Amygdala (tissue), 56 donors: ENCODE measurements around the gene RNF213.

Experiments
- DNase-seq, 56 donors: peaks; one replicate each; lab custom pipeline; 2025; lab: John Stamatoyannopoulos, UW

RNF213 gene

GRCh38 chr17:80345321-80345720 lies 84.7 kb downstream of the RNF213 start:
- no peak for DNase-seq

DNA sequence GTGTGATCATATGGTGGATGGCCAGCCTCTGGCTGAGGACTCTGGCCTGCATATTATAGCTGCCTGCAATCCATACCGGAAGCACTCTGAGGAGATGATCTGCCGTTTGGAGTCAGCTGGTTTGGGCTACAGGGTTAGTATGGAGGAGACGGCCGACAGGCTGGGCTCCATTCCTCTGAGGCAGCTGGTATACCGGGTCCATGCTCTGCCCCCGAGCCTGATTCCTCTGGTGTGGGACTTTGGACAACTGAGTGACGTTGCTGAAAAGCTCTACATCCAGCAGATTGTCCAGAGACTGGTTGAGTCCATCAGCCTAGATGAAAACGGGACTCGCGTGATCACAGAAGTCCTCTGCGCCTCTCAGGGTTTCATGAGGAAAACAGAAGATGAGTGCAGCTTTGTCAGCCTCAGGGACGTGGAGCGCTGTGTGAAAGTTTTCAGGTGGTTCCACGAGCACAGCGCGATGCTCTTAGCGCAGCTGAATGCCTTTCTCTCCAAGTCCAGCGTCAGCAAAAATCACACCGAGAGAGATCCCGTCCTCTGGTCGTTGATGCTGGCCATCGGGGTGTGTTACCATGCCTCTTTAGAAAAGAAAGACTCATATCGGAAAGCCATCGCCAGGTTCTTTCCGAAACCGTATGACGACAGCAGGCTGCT lies 85.3 kb downstream of the RNF213 start:
- DNase-seq, result no peak

- no peak for DNase-seq
These were observed 86.0 kb downstream of the RNF213 start for GRCh38 chr17:80346498-80347275.

GRCh38 chr17:80347536-80347935 lies 86.9 kb downstream of the RNF213 start:
- no peak for DNase-seq

DNA sequence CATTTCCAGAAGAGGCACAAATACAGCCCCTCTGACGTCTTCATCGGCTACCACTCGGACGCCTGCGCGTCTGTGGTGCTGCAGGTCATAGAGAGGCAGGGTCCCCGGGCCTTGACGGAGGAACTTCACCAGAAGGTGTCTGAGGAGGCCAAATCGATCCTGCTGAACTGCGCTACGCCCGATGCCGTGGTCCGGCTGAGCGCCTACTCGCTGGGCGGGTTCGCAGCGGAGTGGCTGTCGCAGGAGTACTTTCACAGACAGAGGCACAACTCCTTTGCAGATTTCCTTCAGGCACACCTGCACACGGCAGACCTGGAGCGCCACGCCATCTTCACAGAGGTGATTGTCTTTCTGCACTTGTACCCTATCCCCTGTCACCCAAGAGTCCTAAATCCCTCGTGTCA lies 87.3 kb downstream of the RNF213 start:
- no peak for DNase-seq

DNA sequence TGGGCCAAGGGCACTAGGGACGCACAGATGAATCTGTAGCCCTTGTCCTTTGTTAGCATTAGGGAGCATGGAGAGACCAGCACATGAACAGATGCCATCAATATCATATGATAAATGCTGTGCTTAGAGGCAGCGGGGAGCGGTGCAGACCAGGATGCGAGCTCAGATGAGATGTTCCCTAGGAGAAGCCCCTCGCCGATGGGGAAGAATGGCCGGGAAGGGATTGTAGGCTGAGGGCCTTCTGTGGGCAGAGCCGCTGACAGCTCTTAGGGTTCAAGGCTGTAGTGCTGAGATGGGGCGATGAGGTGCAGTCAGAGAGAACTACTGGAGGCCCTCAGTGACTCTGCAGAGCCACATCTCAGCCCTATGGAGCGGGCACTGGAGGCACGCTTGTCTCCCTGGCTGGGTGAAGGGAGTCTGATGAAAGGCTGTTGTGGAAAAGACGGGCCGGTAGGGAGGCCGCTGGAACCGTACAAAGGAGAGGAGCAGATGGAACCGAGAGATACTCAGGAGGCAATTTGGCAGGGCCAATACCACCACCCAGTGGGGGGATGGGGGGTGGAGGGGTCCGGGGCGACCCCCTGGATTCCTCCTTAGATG lies 88.0 kb downstream of the RNF213 start:
- no peak for DNase-seq

GRCh38 chr17:80349151-80349651 lies 88.5 kb downstream of the RNF213 start:
- no peak for DNase-seq

DNA sequence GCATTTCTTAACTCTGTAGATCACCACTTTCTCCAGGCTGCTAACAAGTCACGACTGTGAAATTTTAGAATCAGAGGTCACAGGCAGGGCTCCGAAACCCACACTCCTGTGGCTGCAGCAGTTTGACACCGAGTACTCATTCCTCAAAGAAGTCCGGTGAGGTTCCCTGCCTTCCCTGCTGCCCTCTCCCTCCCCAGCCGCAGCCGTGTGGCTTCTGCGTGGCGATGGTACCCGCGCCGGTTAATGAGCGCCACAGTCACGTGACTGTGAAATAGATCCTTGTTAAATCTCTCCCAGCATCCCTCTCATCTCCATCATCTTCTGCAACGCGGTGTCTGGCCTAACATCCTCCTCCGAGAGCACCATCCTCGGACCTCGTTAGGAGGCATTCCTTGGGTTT lies 89.1 kb downstream of the RNF213 start:
- no peak for DNase-seq

GRCh38 chr17:80352216-80352895 lies 91.7 kb downstream of the RNF213 start:
- no peak for DNase-seq

DNA sequence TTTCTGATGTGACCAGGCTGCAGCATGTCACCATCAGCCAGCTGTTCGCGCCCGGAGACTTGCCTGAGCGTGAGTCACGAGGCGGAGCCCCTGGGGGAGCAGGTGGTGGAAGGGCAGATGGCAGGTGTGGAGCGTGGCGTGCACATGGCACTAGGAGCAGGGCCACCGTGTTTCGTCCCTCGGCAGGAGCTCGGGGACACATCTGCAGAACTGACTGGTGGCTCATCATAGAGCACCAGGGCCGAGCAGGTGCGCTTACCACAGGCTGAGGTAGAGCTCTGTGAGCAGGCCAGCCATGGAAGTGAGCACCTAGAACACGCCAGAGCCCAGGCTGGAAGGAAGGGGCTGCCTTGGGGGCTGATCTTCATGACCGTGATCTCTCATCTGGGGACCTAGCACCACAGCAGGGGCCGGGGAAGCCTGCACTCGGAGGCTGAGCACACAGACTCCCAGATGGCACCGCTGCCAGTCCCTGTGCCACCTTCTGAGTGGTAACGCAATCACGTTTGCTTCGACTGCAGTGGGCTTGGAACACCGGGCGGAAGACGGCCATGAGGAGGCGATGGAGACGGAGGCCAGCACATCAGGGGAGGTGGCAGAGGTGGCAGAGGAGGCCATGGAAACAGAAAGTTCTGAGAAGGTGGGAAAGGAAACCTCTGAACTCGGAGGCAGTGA lies 92.5 kb downstream of the RNF213 start:
- DNase-seq, result no peak

DNA sequence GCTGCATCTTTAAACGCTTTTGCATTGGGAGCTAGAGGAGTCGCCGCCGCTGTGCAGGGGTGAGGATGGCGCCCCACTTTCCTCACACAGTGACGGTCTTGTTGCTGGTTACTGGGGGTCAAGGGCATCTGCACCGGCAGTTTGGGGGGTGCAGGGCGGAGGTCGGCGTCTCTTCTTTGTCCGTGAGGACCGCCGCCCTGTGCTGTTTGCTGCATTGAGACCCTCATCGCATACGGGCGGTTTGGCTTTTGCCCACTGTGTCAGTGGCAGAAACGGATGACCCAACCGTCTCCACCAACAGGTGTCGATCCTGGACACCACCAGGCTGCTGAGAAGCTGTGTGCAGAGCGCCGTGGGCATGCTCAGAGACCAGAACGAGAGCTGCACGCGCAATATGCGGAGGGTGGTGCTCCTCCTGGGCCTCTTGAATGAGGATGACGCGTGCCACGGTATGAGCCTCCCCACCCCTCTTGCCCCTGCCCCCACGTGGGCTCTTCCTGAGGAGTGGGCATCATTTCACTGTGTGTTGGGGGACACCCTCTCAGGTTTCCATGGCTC lies 93.1 kb downstream of the RNF213 start:
- DNase-seq, result no peak

- DNase-seq, result no peak
These were observed 93.7 kb downstream of the RNF213 start for GRCh38 chr17:80354336-80354735.

DNA sequence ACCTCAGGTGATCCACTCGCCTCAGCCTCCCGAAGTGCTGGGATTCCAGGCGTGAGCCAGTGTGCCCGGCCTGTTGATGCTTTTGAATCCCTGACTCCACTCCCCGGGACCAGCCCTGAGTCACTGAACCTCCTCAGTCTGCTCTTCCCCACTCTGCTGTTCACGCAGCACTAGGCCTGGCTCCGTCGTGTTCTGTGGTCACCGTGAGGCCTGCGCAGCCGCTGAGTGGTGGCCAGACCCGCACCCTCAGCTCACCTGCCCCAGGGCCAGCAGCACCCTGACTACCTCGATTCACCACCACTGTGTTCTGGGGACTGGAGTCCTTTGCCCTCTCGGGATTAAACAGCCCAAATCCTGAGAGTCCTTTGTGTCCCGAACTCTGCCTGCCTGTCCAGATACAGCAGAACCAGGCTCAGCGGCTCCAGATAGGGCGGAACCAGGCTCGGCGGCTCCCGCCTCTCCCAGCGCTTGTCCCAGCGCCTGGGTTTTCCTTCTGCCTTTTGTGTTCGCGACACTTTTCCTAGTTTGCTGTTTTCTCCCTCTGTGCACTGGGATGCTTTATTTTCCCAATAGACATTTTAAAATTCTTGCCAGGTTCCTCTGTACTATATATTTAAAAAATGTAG lies 95.7 kb downstream of the RNF213 start:
- no peak for DNase-seq

- DNase-seq, result no peak
These were observed 97.5 kb downstream of the RNF213 start for GRCh38 chr17:80358131-80358530.

- no peak for DNase-seq
These were observed 98.2 kb downstream of the RNF213 start for GRCh38 chr17:80358861-80359260.

- no peak for DNase-seq
These were observed 98.9 kb downstream of the RNF213 start for GRCh38 chr17:80359422-80360110.

DNA sequence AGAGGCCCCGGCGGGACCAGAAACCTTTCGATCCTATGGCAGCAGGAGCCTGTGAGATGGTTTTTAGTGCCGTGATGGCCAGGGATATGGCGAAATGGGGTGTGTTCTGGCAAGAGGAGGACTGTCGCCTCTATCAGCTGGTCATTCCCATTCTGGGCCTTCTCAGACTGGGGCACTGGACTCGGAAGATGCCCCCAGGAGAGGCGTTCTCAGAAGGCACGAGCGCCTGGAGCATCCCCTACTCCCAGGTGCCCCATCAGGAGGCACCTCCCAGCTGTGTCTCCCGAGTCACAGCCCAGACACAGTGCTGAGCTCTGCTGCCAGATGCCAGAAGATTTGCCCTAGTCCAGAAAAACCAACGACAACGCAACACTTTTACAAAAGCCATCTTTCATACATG lies 99.7 kb downstream of the RNF213 start:
- no peak for DNase-seq

DNA sequence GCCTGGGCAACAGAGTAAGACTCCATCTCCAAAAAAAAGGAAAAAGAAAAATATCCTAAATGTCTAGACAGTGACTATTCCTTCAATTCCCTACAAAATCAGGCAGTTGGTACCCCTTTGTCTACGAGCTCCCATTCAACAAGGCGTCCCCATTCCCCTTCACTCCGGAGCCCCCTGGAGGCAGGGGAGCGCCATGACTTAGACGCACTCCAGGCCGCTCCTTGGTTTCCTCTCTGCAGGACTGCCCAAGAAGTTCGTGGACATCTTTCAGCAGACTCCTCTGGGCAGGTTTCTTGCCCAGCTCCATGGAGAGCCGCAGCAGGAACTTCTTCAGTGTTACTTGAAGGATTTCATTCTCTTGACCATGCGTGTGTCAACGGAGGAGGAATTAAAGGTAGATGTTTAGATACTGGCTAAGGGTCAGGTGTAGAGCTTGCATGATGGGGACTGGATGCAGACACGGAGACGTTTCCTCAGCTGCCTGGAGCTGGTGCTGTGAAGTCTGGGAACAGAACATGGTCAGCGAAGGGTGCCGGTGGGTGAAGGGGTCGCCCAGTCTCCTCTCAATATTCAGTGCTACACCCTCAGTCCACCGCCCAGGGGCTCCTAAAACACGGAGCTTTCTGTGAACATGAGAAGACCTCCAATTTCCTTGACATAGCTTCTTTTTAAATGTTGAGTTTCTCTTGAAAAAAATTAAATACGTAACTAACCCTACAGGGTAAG lies 101.0 kb downstream of the RNF213 start:
- no peak for DNase-seq
